IgD-negative memory B cell (primary cell): ENCODE results near the gene PRSS56. TPM values are rescaled to one million over a fixed set of nuclear protein-coding genes. Genes with fewer than 3 reads are reported as not detected.
A peak's percentile ranks its signal among the peaks of the same experiment; 100 is the strongest.

Experiments used
- H3K27ac Mint-ChIP-seq, 3 donors: one replicate each; pipeline ENCODE4 v1.8.0; 2020 to 2022; ENCODE audit warnings: mild to moderate bottlenecking in 3 of 3, mixed read lengths in 3 of 3, moderate library complexity in 1 of 3
- H3K27me3 Mint-ChIP-seq: one replicate; pipeline ENCODE4 v1.8.0; 2021; ENCODE audit warnings: mixed read lengths
- H3K36me3 Mint-ChIP-seq: one replicate; pipeline ENCODE4 v1.8.0; 2020; ENCODE audit warnings: mild to moderate bottlenecking, mixed read lengths
- H3K4me1 Mint-ChIP-seq, 3 donors: one replicate each; pipeline ENCODE4 v1.8.0; 2020 to 2022; ENCODE audit warnings: mixed read lengths in 3 of 3, mild to moderate bottlenecking in 1 of 3
- H3K4me3 Mint-ChIP-seq, 4 donors: one replicate each; pipeline ENCODE4 v1.8.0; 2020 to 2022; ENCODE audit warnings: mild to moderate bottlenecking in 4 of 4, mixed read lengths in 4 of 4, moderate library complexity in 3 of 4
- H3K9me3 Mint-ChIP-seq, 3 donors: one replicate each; pipeline ENCODE4 v1.8.0; 2020 to 2021; ENCODE audit warnings: mixed read lengths in 3 of 3, mild to moderate bottlenecking in 1 of 3
- polyA plus RNA-seq: library from polyadenylated mRNA; unstranded; fragments of 300-500 nt; fragmentation: Illumina TruSeq; gene quantifications from one replicate; pipeline ENCODE4 v1.2.3, GENCODE V29; 2021

Gene PRSS56
- polyA plus RNA-seq, 1 donor from 2014 or later, result not detected

- no peak overlapping the region for H3K27ac Mint-ChIP-seq
- H3K4me1 Mint-ChIP-seq, result peaks cover 0 to under 1% (median 0%) of the 10 kb centered on the region in 3 donors
- H3K36me3 Mint-ChIP-seq, result peaks cover 6% of the 10 kb centered on the region
- no peaks in the 10 kb centered on the region for H3K27me3 Mint-ChIP-seq
- no peak overlapping the region for H3K4me3 Mint-ChIP-seq
- H3K9me3 Mint-ChIP-seq, result no peaks in the 10 kb centered on the region
These were observed 50.9 kb downstream of the PRSS56 start for GRCh38 chr2:232571026-232571474.

GRCh38 chr2:232573042-232573441, 52.9 kb downstream of the PRSS56 start:
- Mint-ChIP-seq H3K27ac (no peak overlapping the region), H3K27me3 (no peaks in the 10 kb centered on the region), H3K36me3 (peaks cover 5% of the 10 kb centered on the region), H3K4me1 (peaks cover 0 to 3% (median 0%) of the 10 kb centered on the region in 3 donors), H3K9me3 (no peaks in the 10 kb centered on the region), H3K4me3 (no peak overlapping the region)

- Mint-ChIP-seq H3K9me3 (no peaks in the 10 kb centered on the region), H3K4me3 (no peak overlapping the region), H3K36me3 (peaks cover 5% of the 10 kb centered on the region), H3K27me3 (no peaks in the 10 kb centered on the region), H3K4me1 (peaks cover 0 to 3% (median 0%) of the 10 kb centered on the region in 3 donors), H3K27ac (peak overlapping the region in 1 of 3 donors; percentile 51)
These were observed 53.7 kb downstream of the PRSS56 start for GRCh38 chr2:232573771-232574435.

GRCh38 chr2:232574674-232575403, 54.7 kb downstream of the PRSS56 start:
- peaks cover 0 to 3% (median 0%) of the 10 kb centered on the region in 3 donors for H3K4me1 Mint-ChIP-seq
- no peaks in the 10 kb centered on the region for H3K27me3 Mint-ChIP-seq
- peaks cover 5% of the 10 kb centered on the region for H3K36me3 Mint-ChIP-seq
- no peak overlapping the region for H3K4me3 Mint-ChIP-seq
- no peaks in the 10 kb centered on the region for H3K9me3 Mint-ChIP-seq
- H3K27ac Mint-ChIP-seq, result no peak overlapping the region

Other genes with a start within 250 kb of the PRSS56 start
- not detected for gene ALPP, start 141.6 kb upstream of the PRSS56 start, polyA plus RNA-seq
- gene ALPG, start 113.5 kb upstream of the PRSS56 start, polyA plus RNA-seq, result not detected
- not detected for gene ALPI, start 64.2 kb upstream of the PRSS56 start, polyA plus RNA-seq
- not detected for gene ECEL1, start 32.6 kb upstream of the PRSS56 start, polyA plus RNA-seq
- gene CHRND, start 5.8 kb downstream of the PRSS56 start, polyA plus RNA-seq, result not detected
- gene CHRNG, start 19.3 kb downstream of the PRSS56 start, polyA plus RNA-seq, result not detected
- gene TIGD1, start 30.2 kb downstream of the PRSS56 start, polyA plus RNA-seq, result 5.3 TPM
- 55.3 TPM for gene EIF4E2, start 30.3 kb downstream of the PRSS56 start, polyA plus RNA-seq
- 0.73 TPM for gene EFHD1, start 113.2 kb downstream of the PRSS56 start, polyA plus RNA-seq
- gene GIGYF2, start 176.9 kb downstream of the PRSS56 start, polyA plus RNA-seq, result 24.3 TPM